Neuronal stem cell (in vitro differentiated cells): Measurements from ENCODE around the gene MYO9B.

ENCODE experiments used
- DNase-seq: peaks from one replicate; pipeline ENCODE4 v3.0.0-alpha.2; 2013; ENCODE audit warnings: low spot score
- H2AFZ ChIP-seq: one replicate; pipeline ENCODE4 v1.6.1; 2013; ENCODE audit warnings: mild to moderate bottlenecking, low read length, inconsistent platforms
- H2AK5ac ChIP-seq: 2 replicates; pipeline ENCODE4 v1.6.1; 2013; ENCODE audit warnings: low read depth, mild to moderate bottlenecking, inconsistent platforms, low read length, moderate library complexity, mixed read lengths
- H2BK120ac ChIP-seq: 2 replicates; pipeline ENCODE4 v1.6.1; 2013; ENCODE audit warnings: low read depth, mild to moderate bottlenecking, inconsistent platforms, low read length, moderate library complexity, mixed read lengths
- H2BK12ac ChIP-seq: one replicate; pipeline ENCODE4 v1.6.1; 2013; ENCODE audit warnings: low read length, inconsistent platforms
- H2BK15ac ChIP-seq: 2 replicates; pipeline ENCODE4 v1.6.1; 2013; ENCODE audit warnings: mild to moderate bottlenecking, low read length, inconsistent platforms, mixed read lengths
- H2BK5ac ChIP-seq: one replicate; pipeline ENCODE4 v1.6.1; 2013; ENCODE audit warnings: inconsistent platforms, mild to moderate bottlenecking, low read length, moderate library complexity
- H3K14ac ChIP-seq: one replicate; pipeline ENCODE4 v1.6.1; 2013; ENCODE audit warnings: low read length, inconsistent platforms
- H3K18ac ChIP-seq: 2 replicates; pipeline ENCODE4 v1.6.1; 2013; ENCODE audit warnings: low read length, inconsistent platforms
- H3K23ac ChIP-seq: 2 replicates; pipeline ENCODE4 v1.6.1; 2013; ENCODE audit warnings: low read depth, mild to moderate bottlenecking, mixed read lengths, low read length, inconsistent platforms; ENCODE audit not compliant: poor library complexity
- H3K27ac ChIP-seq: replicated peaks from 3 replicates; pipeline ENCODE4 v1.5.1; 2013; ENCODE audit warnings: low read length, inconsistent platforms
- H3K27me3 ChIP-seq, 3 experiments: 2 replicates each; pipeline ENCODE4 v1.6.1; 2013; ENCODE audit warnings: low read length in 3 of 3, mild to moderate bottlenecking in 2 of 3, inconsistent platforms in 1 of 3, low read depth in 1 of 3, mixed read lengths in 1 of 3, moderate library complexity in 1 of 3; ENCODE audit not compliant: control insufficient read depth in 3 of 3, insufficient read depth in 3 of 3
- H3K36me3 ChIP-seq, 2 donors: replicated peaks in 1 of 2; 2 replicates each; pipeline ENCODE4 v1.6.1; 2013; ENCODE audit warnings: low read length in 2 of 2; ENCODE audit not compliant: control insufficient read depth in 2 of 2, insufficient read depth in 2 of 2
- H3K4ac ChIP-seq: 2 replicates; pipeline ENCODE4 v1.6.1; 2013; ENCODE audit warnings: inconsistent platforms, mild to moderate bottlenecking, low read length, moderate library complexity
- H3K4me1 ChIP-seq, 2 donors: 1 replicate in 1 of 2; 2 replicates in 1 of 2; pipeline ENCODE4 v1.6.1; 2013; ENCODE audit warnings: low read length in 2 of 2, low read depth in 1 of 2; ENCODE audit not compliant: control insufficient read depth in 2 of 2, insufficient read depth in 1 of 2
- H3K4me2 ChIP-seq: one replicate; pipeline ENCODE4 v1.6.1; 2013; ENCODE audit warnings: mild to moderate bottlenecking, low read length, inconsistent platforms; ENCODE audit not compliant: insufficient read depth, poor library complexity, severe bottlenecking
- H3K4me3 ChIP-seq, 2 donors: 2 replicates each; pipeline ENCODE4 v1.5.1; 2013; ENCODE audit warnings: low read length in 2 of 2, mild to moderate bottlenecking in 2 of 2, inconsistent platforms in 1 of 2, moderate library complexity in 1 of 2
- H3K79me1 ChIP-seq: one replicate; pipeline ENCODE4 v1.6.1; 2013; ENCODE audit warnings: low read depth, mild to moderate bottlenecking, inconsistent platforms, low read length, moderate library complexity
- H3K9ac ChIP-seq: one replicate; pipeline ENCODE4 v1.6.1; 2013; ENCODE audit warnings: mild to moderate bottlenecking, low read depth, low read length, inconsistent platforms; ENCODE audit not compliant: poor library complexity
- H3K9me3 ChIP-seq, 2 donors: replicated peaks in 1 of 2; 2 replicates each; pipeline versions ENCODE3 to v1.6.1; 2013; ENCODE audit warnings: low read length in 2 of 2, mild to moderate bottlenecking in 2 of 2, inconsistent platforms in 1 of 2, low read depth in 1 of 2, mixed read lengths in 1 of 2, moderate library complexity in 1 of 2; ENCODE audit not compliant: control insufficient read depth in 2 of 2, insufficient read depth in 1 of 2
- H4K8ac ChIP-seq: one replicate; pipeline ENCODE4 v1.6.1; 2013; ENCODE audit warnings: low read depth, mild to moderate bottlenecking, inconsistent platforms, low read length, moderate library complexity
- H4K91ac ChIP-seq: one replicate; pipeline ENCODE4 v1.6.1; 2013; ENCODE audit warnings: low read length, low read depth, mild to moderate bottlenecking, inconsistent platforms; ENCODE audit not compliant: poor library complexity
- WGBS, 2 donors: extraction: QIAGEN DNeasy Blood & Tissue Kit; methylation state at CpG; one replicate each; pipeline ENCODE4 v1.1.7; 2013; ENCODE audit warnings: missing lambda C conversion rate in 2 of 2, mixed read lengths in 1 of 2; ENCODE audit not compliant: insufficient read length in 2 of 2, insufficient replicate concordance in 1 of 2; ENCODE audit errors: extremely low coverage in 2 of 2; 5-methylcytosine and 5-hydroxymethylcytosine counted together

Gene MYO9B

GRCh38 chr19:17254636-17255035, 179.1 kb downstream of the MYO9B start:
- WGBS, 2 donors = no CpG with 5 or more reads among the region's 10 CpGs
- Histone ChIP-seq H3K4ac (no peak overlapping the region), H3K79me1 (no peaks in the 10 kb centered on the region), H3K18ac (no peak overlapping the region), H3K4me2 (no peak overlapping the region), H3K4me1 (peaks cover 0 to 2% of the 10 kb centered on the region in 2 donors), H2BK120ac (no peak overlapping the region), H2BK15ac (no peak overlapping the region), H3K9me3 (peaks cover 0 to 12% of the 10 kb centered on the region in 2 donors), H3K4me3 (no peak overlapping the region), H3K27ac (no peak overlapping the region), H2BK5ac (no peak overlapping the region), H4K91ac (no peak overlapping the region), H3K27me3 (peaks cover 0 to 4% (median 0%) of the 10 kb centered on the region in 3 experiments), H3K36me3 (no peaks in the 10 kb centered on the region), H2AK5ac (no peak overlapping the region), H4K8ac (no peak overlapping the region), H2BK12ac (no peak overlapping the region), H3K9ac (peak overlapping the region; percentile 30), H2AFZ (no peak overlapping the region), H3K23ac (no peak overlapping the region), H3K14ac (no peak overlapping the region)
- no peak for DNase-seq

GRCh38 chr19:17255150-17255621, 179.6 kb downstream of the MYO9B start:
- Histone ChIP-seq H3K27ac (no peak overlapping the region), H3K18ac (no peak overlapping the region), H3K4me3 (no peak overlapping the region), H3K27me3 (peaks cover 0 to 2% (median 0%) of the 10 kb centered on the region in 3 experiments), H2BK5ac (no peak overlapping the region), H3K4me1 (peaks cover 0 to 2% of the 10 kb centered on the region in 2 donors), H3K79me1 (no peaks in the 10 kb centered on the region), H3K36me3 (no peaks in the 10 kb centered on the region), H3K14ac (no peak overlapping the region), H2AK5ac (no peak overlapping the region), H2AFZ (no peak overlapping the region), H3K4ac (no peak overlapping the region), H2BK15ac (no peak overlapping the region), H2BK120ac (no peak overlapping the region), H3K4me2 (no peak overlapping the region), H3K9me3 (peaks cover 0 to 15% of the 10 kb centered on the region in 2 donors), H3K23ac (peak overlapping the region; percentile 16), H3K9ac (no peak overlapping the region), H4K8ac (no peak overlapping the region), H4K91ac (no peak overlapping the region), H2BK12ac (no peak overlapping the region)
- DNase-seq = no peak
- WGBS, 2 donors = no CpG with 5 or more reads among the region's 18 CpGs

GRCh38 chr19:17256130-17256529, 180.6 kb downstream of the MYO9B start:
- Histone ChIP-seq H3K9ac (no peak overlapping the region), H3K23ac (no peak overlapping the region), H2BK15ac (no peak overlapping the region), H3K4ac (no peak overlapping the region), H3K4me3 (no peak overlapping the region), H2BK120ac (no peak overlapping the region), H3K79me1 (no peaks in the 10 kb centered on the region), H3K4me1 (peaks cover 0 to 2% of the 10 kb centered on the region in 2 donors), H3K27ac (no peak overlapping the region), H2BK5ac (no peak overlapping the region), H4K8ac (no peak overlapping the region), H3K4me2 (no peak overlapping the region), H3K18ac (no peak overlapping the region), H2AFZ (no peak overlapping the region), H3K36me3 (no peaks in the 10 kb centered on the region), H3K9me3 (peaks cover 0 to 19% of the 10 kb centered on the region in 2 donors), H2BK12ac (no peak overlapping the region), H3K27me3 (peaks cover 0 to 2% (median 0%) of the 10 kb centered on the region in 3 experiments), H4K91ac (no peak overlapping the region), H3K14ac (no peak overlapping the region), H2AK5ac (no peak overlapping the region)
- DNase-seq = no peak
- no CpG with 5 or more reads among the region's 3 CpGs for WGBS, 2 donors

GRCh38 chr19:17259118-17259780, 183.7 kb downstream of the MYO9B start:
- H2BK5ac ChIP-seq = no peak overlapping the region
- peaks cover 0 to 2% (median 0%) of the 10 kb centered on the region in 3 experiments for H3K27me3 ChIP-seq
- no peak overlapping the region for H3K9ac ChIP-seq
- no peak overlapping the region for H3K23ac ChIP-seq
- H3K27ac ChIP-seq = no peak overlapping the region
- H3K4ac ChIP-seq = no peak overlapping the region
- peak overlapping the region; percentile 53 for H2AFZ ChIP-seq
- H2BK120ac ChIP-seq = no peak overlapping the region
- no peak overlapping the region for H3K14ac ChIP-seq
- H2BK12ac ChIP-seq = no peak overlapping the region
- no peak overlapping the region for H3K4me2 ChIP-seq
- H3K4me1 ChIP-seq = peaks cover 0 to 2% of the 10 kb centered on the region in 2 donors
- H2BK15ac ChIP-seq = no peak overlapping the region
- no peak overlapping the region for H3K4me3 ChIP-seq
- H3K9me3 ChIP-seq = peaks cover 0 to 19% of the 10 kb centered on the region in 2 donors
- H4K91ac ChIP-seq = no peak overlapping the region
- WGBS, 2 donors = no CpG with 5 or more reads among the region's 9 CpGs
- no peak overlapping the region for H4K8ac ChIP-seq
- no peaks in the 10 kb centered on the region for H3K36me3 ChIP-seq
- no peak overlapping the region for H2AK5ac ChIP-seq
- H3K79me1 ChIP-seq = no peaks in the 10 kb centered on the region
- no peak for DNase-seq
- H3K18ac ChIP-seq = no peak overlapping the region
